Endothelial cell of umbilical vein (primary cell): Measurements from ENCODE around the gene CAPN14. TPM values are rescaled to one million over a fixed set of nuclear protein-coding genes. Genes with fewer than 3 reads are reported as not detected.

Source experiments
- BruUV-seq: library from RNA; stranded (reverse); fragments of 400-500 nt; replicated peaks from 2 replicates; lab custom pipeline; 2021; lab: Mats Ljungman, UMichigan
- CTCF ChIA-PET: fragments of 300-600, 350-600 bp; sonication (Branson Sonifier 250); formaldehyde crosslinking; loops from one replicate; lab custom pipeline; 2021; ENCODE audit warnings: antibody characterized with exemption, inconsistent platforms; lab: Charles Lee
- POLR2A ChIA-PET: fragments of 300-600, 350-600 bp; sonication (Branson Sonifier 250); formaldehyde crosslinking; loops from one replicate; lab custom pipeline; 2021; ENCODE audit warnings: antibody characterized with exemption, inconsistent platforms; lab: Charles Lee
- DNase-seq: peaks from one replicate; pipeline ENCODE4 v3.0.0-alpha.2; 2011; ENCODE audit warnings: low read depth, low spot score
- FAIRE-seq: peaks from 2 replicates; lab custom pipeline; 2011; peaks lifted over from hg19 to GRCh38; lab: Jason Lieb, UNC
- H2AFZ ChIP-seq: 2 replicates; pipeline ENCODE4 v1.6.0; 2012; ENCODE audit warnings: low read depth, low read length, control low read depth, inconsistent platforms
- H3K27ac ChIP-seq: 2 replicates; pipeline ENCODE4 v1.5.1; 2011; ENCODE audit warnings: low read depth, mild to moderate bottlenecking, control low read depth, low read length, moderate library complexity; ENCODE audit not compliant: insufficient read depth
- H3K27me3 ChIP-seq, 2 experiments: 2 replicates each; pipeline versions ENCODE4 v1.6.0 to v1.6.1; 2011; ENCODE audit warnings: low read length in 2 of 2, mixed read lengths in 1 of 2; ENCODE audit not compliant: control insufficient read depth in 2 of 2, insufficient read depth in 2 of 2
- H3K36me3 ChIP-seq, 2 experiments: 2 replicates in 1 of 2; 3 replicates in 1 of 2; pipeline ENCODE4 v1.5.1; 2011; ENCODE audit warnings: low read length in 2 of 2, mild to moderate bottlenecking in 1 of 2, moderate library complexity in 1 of 2; ENCODE audit not compliant: control insufficient read depth in 2 of 2, insufficient read depth in 2 of 2; ENCODE audit errors: extremely low read depth in 1 of 2
- H3K4me1 ChIP-seq: 3 replicates; pipeline ENCODE4 v1.5.1; 2011; ENCODE audit warnings: mild to moderate bottlenecking, low read length; ENCODE audit not compliant: control insufficient read depth, insufficient read depth; ENCODE audit errors: extremely low read depth
- H3K4me2 ChIP-seq: 2 replicates; pipeline ENCODE4 v1.6.1; 2011; ENCODE audit warnings: low read length, control low read depth, mixed read lengths; ENCODE audit not compliant: insufficient read depth
- H3K4me3 ChIP-seq, 3 experiments: fragments of 200-600 bp in 1 of 3; sonication (generic), shearing (Covaris generic) in 1 of 3; replicated peaks in 1 of 3; 2 replicates each; pipeline ENCODE4 v1.5.1; 2011 to 2016; ENCODE audit warnings: control low read depth in 3 of 3, low read length in 3 of 3, mild to moderate bottlenecking in 2 of 3, inconsistent platforms in 1 of 3, low read depth in 1 of 3, moderate library complexity in 1 of 3; ENCODE audit not compliant: insufficient read depth in 1 of 3
- H3K79me2 ChIP-seq: 2 replicates; pipeline ENCODE4 v1.6.0; 2012; ENCODE audit warnings: low read length, inconsistent platforms; ENCODE audit not compliant: control insufficient read depth, insufficient read depth
- H3K9ac ChIP-seq: replicated peaks from 2 replicates; pipeline ENCODE3; 2011; ENCODE audit warnings: low read length, control low read depth; ENCODE audit not compliant: insufficient read depth; ENCODE audit errors: extremely low read depth
- H3K9me1 ChIP-seq: replicated peaks from 3 replicates; pipeline ENCODE4 v1.6.0; 2011; ENCODE audit warnings: mild to moderate bottlenecking, low read length; ENCODE audit not compliant: control insufficient read depth, insufficient read depth; ENCODE audit errors: extremely low read depth
- H3K9me3 ChIP-seq: replicated peaks from 2 replicates; pipeline ENCODE4 v1.5.1; 2012; ENCODE audit warnings: low read length, inconsistent platforms; ENCODE audit not compliant: control insufficient read depth, insufficient read depth
- H4K20me1 ChIP-seq: replicated peaks from 2 replicates; pipeline ENCODE3; 2011; ENCODE audit warnings: mild to moderate bottlenecking, low read length; ENCODE audit not compliant: control insufficient read depth, insufficient read depth; ENCODE audit errors: extremely low read depth
- EZH2 ChIP-seq: IDR thresholded peaks from 2 replicates; pipeline ENCODE4 v1.6.1; 2012; ENCODE audit warnings: borderline replicate concordance, low read depth, mild to moderate bottlenecking, moderate library complexity, low read length, inconsistent platforms; ENCODE audit not compliant: severe bottlenecking
- FOS ChIP-seq: IDR thresholded peaks from 2 replicates; pipeline ENCODE4 v1.6.1; 2011; ENCODE audit warnings: mild to moderate bottlenecking, low read length, moderate library complexity, borderline replicate concordance; ENCODE audit not compliant: insufficient read depth
- GATA2 ChIP-seq: IDR thresholded peaks from 2 replicates; pipeline ENCODE4 v1.7.0; 2011; ENCODE audit warnings: low read depth, mild to moderate bottlenecking, moderate library complexity, mixed read lengths, low read length; ENCODE audit not compliant: insufficient read length, insufficient read depth
- JUN ChIP-seq: IDR thresholded peaks from 2 replicates; pipeline ENCODE4 v1.6.1; 2011; ENCODE audit warnings: borderline replicate concordance, low read depth; ENCODE audit not compliant: insufficient read length, insufficient read depth
- POLR2A ChIP-seq: IDR thresholded peaks from 2 replicates; pipeline ENCODE4 v1.6.1; 2012; ENCODE audit warnings: low read depth, mild to moderate bottlenecking, control low read depth, low read length
- POLR2AphosphoS5 ChIP-seq: IDR thresholded peaks from 2 replicates; pipeline ENCODE4 v1.6.1; 2012; ENCODE audit warnings: low read depth, mild to moderate bottlenecking, control low read depth, low read length, moderate library complexity; ENCODE audit not compliant: insufficient read depth
- dilution Hi-C: fragments of 300-500 bp; cut with MboI; formaldehyde crosslinking; loops from one replicate; pipeline ENCODE4 v1.15.0; 2019; ENCODE audit warnings: low sequenced_read_pairs; ENCODE audit not compliant: extremely low pct_ligation_motif_present
- intact Hi-C: fragments of 100-400 bp; cut with micrococcal nuclease; formaldehyde crosslinking; loops from one replicate; pipeline ENCODE4 v1.10.0; 2022
- polyA plus RNA-seq, 4 experiments: library from polyadenylated mRNA; depleted of rRNA in 3 of 4; stranded (reverse) in 3 of 4; unstranded in 1 of 4; fragments of >200 nt; gene quantifications; 2 replicates each; pipeline versions ENCODE4 v1.2.1 to v1.2.3, GENCODE V29; 2011 to 2012; ENCODE audit warnings: missing spikeins in 1 of 4
- total RNA-seq: library from RNA; stranded (reverse); gene quantifications from 2 replicates; pipeline ENCODE4 v1.2.3, GENCODE V29; 2021
- TF ChIP-seq, protein P1 (sequence below): IDR thresholded peaks from 2 replicates; pipeline ENCODE4 v1.6.1; 2011; ENCODE audit not compliant: insufficient read depth, insufficient read length
- TF ChIP-seq, protein P2 (sequence below), 2 donors: IDR thresholded peaks; 1 replicate in 1 of 2; 2 replicates in 1 of 2; pipeline ENCODE4 v1.5.1; 2011; ENCODE audit warnings: low read length in 2 of 2, mild to moderate bottlenecking in 2 of 2, moderate library complexity in 2 of 2, control low read depth in 1 of 2, inconsistent platforms in 1 of 2, low read depth in 1 of 2; ENCODE audit not compliant: insufficient read depth in 1 of 2; ENCODE audit errors: extremely low read depth in 1 of 2

CAPN14 gene
- total and polyA plus RNA-seq, 2 donors (not counting 3 experiments of a cell fraction or from before 2014, with no cell fraction given), result 0.01 to 0.15 TPM

DNA sequence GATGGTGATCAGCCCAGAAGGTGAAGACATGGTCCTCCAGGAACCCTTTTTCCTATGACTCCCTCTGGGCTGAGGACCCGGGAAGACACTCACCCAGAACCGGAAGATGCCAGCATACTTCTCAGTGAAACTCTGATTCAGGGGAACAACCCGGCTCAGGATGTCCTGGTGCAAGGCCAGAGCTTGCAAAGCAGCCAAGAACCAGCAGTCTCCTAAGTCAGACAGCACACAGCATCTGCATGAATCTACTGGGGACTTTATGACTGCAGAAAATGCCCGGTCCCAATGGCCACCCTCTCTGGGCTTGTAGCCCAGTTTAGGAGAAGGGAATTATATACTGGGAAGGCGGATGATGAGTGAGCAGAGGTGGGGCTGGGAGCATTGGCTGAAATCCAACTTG is 15.3 kb downstream of the CAPN14 start:
- dilution Hi-C loops (no loop called here), intact Hi-C loops (no loop called here)
- Histone ChIP-seq H3K9me3 (no peaks in the 10 kb centered on the region), H3K4me1 (no peaks in the 10 kb centered on the region), H3K4me3 (no peak overlapping the region), H2AFZ (no peak overlapping the region), H3K27ac (no peak overlapping the region), H3K9ac (no peak overlapping the region), H4K20me1 (no peaks in the 10 kb centered on the region), H3K27me3 (no peaks in the 10 kb centered on the region), H3K9me1 (no peaks in the 10 kb centered on the region), H3K4me2 (no peak overlapping the region), H3K36me3 (no peaks in the 10 kb centered on the region), H3K79me2 (no peaks in the 10 kb centered on the region)
- CTCF ChIA-PET, result no interaction called here
- POLR2A ChIA-PET, result no interaction called here
- no peak for FAIRE-seq
- TF ChIP-seq, protein P1, sequence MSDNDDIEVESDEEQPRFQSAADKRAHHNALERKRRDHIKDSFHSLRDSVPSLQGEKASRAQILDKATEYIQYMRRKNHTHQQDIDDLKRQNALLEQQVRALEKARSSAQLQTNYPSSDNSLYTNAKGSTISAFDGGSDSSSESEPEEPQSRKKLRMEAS, result no peak
- TF ChIP-seq, protein P2, sequence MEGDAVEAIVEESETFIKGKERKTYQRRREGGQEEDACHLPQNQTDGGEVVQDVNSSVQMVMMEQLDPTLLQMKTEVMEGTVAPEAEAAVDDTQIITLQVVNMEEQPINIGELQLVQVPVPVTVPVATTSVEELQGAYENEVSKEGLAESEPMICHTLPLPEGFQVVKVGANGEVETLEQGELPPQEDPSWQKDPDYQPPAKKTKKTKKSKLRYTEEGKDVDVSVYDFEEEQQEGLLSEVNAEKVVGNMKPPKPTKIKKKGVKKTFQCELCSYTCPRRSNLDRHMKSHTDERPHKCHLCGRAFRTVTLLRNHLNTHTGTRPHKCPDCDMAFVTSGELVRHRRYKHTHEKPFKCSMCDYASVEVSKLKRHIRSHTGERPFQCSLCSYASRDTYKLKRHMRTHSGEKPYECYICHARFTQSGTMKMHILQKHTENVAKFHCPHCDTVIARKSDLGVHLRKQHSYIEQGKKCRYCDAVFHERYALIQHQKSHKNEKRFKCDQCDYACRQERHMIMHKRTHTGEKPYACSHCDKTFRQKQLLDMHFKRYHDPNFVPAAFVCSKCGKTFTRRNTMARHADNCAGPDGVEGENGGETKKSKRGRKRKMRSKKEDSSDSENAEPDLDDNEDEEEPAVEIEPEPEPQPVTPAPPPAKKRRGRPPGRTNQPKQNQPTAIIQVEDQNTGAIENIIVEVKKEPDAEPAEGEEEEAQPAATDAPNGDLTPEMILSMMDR (IDR thresholded peaks at IDR 0.05; ENCODE audit: extremely low read depth in 1 of 2, insufficient read depth in 1 of 2, low read depth in 1 of 2, low read length in 2 of 2), result no peak
- TF ChIP-seq JUN (no peak), FOS (no peak), EZH2 (no peak), POLR2A (no peak), POLR2AphosphoS5 (no peak), GATA2 (no peak)
- no peak for DNase-seq
- BruUV-seq, result no TSS peak
